ENCODE data around the gene GUCA1C.

GRCh38 chr3:108899530-108899929 is 54.1 kb downstream of the GUCA1C start:
- no peak for TF ChIP-seq ZFP3 (CRISPR knock-in tag; IDR thresholded peaks at IDR 0.05)
- no peak for TF ChIP-seq ARNTL (CRISPR knock-in tag; IDR thresholded peaks at IDR 0.05; ENCODE audit: borderline replicate concordance, low read depth)
- no peak for TF ChIP-seq PATZ1 (CRISPR knock-in tag; IDR thresholded peaks at IDR 0.05; ENCODE audit: borderline replicate concordance)
- no peak for TF ChIP-seq CSRNP3 (CRISPR knock-in tag; IDR thresholded peaks at IDR 0.05)
- TF ChIP-seq CREB5 (CRISPR knock-in tag; IDR thresholded peaks at IDR 0.05; ENCODE audit: low read depth) = no peak
- no peak for TF ChIP-seq RARB (CRISPR knock-in tag; IDR thresholded peaks at IDR 0.05)
- TF ChIP-seq SNAI2 (CRISPR knock-in tag; IDR thresholded peaks at IDR 0.05) = no peak
- no peak for TF ChIP-seq ISL1 (CRISPR knock-in tag; IDR thresholded peaks at IDR 0.05)
